ENCODE results near the gene CAPN5. TPM values are rescaled to one million over a fixed set of nuclear protein-coding genes. Genes with fewer than 3 reads are reported as not detected.
A peak's percentile ranks its signal among the peaks of the same experiment; 100 is the strongest.

Gene CAPN5
- total and polyA plus RNA-seq, 2 experiments from 2014 or later, result 10.2 to 32.2 TPM

GRCh38 chr11:77148963-77149715, 82.4 kb downstream of the CAPN5 start (continued):
- TF ChIP-seq STAT1 (IDR thresholded peaks at IDR 0.05; ENCODE audit: unreplicated experiment), result no peak
- no peak for TF ChIP-seq EZH2 (IDR thresholded peaks at IDR 0.05; ENCODE audit: low read depth, unreplicated experiment)
- TF ChIP-seq EZH2phosphoT487 (IDR thresholded peaks at IDR 0.05; ENCODE audit: unreplicated experiment), result no peak
- no peak for TF ChIP-seq ETS1 (IDR thresholded peaks at IDR 0.05)
- no peak for TF ChIP-seq CREB1 (CRISPR knock-in tag; IDR thresholded peaks at IDR 0.05; ENCODE audit: low read depth)
- no peak for TF ChIP-seq ZNF114 (CRISPR knock-in tag; IDR thresholded peaks at IDR 0.05)

- H3K4me3 Mint-ChIP-seq, result no peak overlapping the region
- ATAC-seq (0 out of 3 replicates have a peak, but pooled peaks have one; percentile 3), DNase-seq (ENCODE audit: low spot score) (no peak)
- Histone ChIP-seq H4K20me1 (replicated peaks; ENCODE audit: insufficient read depth) (no peaks in the 10 kb centered on the region), H3K4me1 (ENCODE audit: insufficient read depth) (peaks cover 12% of the 10 kb centered on the region), H3K36me3 (ENCODE audit: insufficient read depth) (no peaks in the 10 kb centered on the region), H3K79me2 (replicated peaks; ENCODE audit: insufficient read depth) (no peaks in the 10 kb centered on the region), H2AFZ (no peak overlapping the region), H3F3A (replicated peaks; ENCODE audit: low read depth) (no peaks in the 10 kb centered on the region), H3K27me3 (ENCODE audit: insufficient read depth) (no peaks in the 10 kb centered on the region), H3K9me2 (ENCODE audit: insufficient read depth) (no peaks in the 10 kb centered on the region), H3K4me2 (no peak overlapping the region), H3K4me3 (no peak overlapping the region), H3K27ac (ENCODE audit: low read depth) (no peak overlapping the region)
- no peaks in the 10 kb centered on the region for H3K36me3 Mint-ChIP-seq (ENCODE audit: low read depth)
- H3K27me3 Mint-ChIP-seq (ENCODE audit: insufficient read depth, low read depth, poor library complexity), result peaks cover 21% of the 10 kb centered on the region
- H3K27ac Mint-ChIP-seq, result no peak overlapping the region
- H3K4me1 Mint-ChIP-seq, result peaks cover 29% of the 10 kb centered on the region
- H3K9me3 Mint-ChIP-seq, result no peaks in the 10 kb centered on the region
- TF ChIP-seq NANOG (IDR thresholded peaks at IDR 0.05; ENCODE audit: borderline replicate concordance) (no peak), ZNF114 (CRISPR knock-in tag; IDR thresholded peaks at IDR 0.05) (no peak), EZH2 (IDR thresholded peaks at IDR 0.05; ENCODE audit: low read depth, unreplicated experiment) (no peak), CTCF (conservative IDR thresholded peaks at IDR 0.05; ENCODE audit: low read depth in 2 of 2) (no peak), JUNB (IDR thresholded peaks at IDR 0.05; ENCODE audit: unreplicated experiment) (no peak), ETS1 (IDR thresholded peaks at IDR 0.05) (no peak), ZNF462 (CRISPR knock-in tag; IDR thresholded peaks at IDR 0.05) (no peak), STAT1 (IDR thresholded peaks at IDR 0.05; ENCODE audit: unreplicated experiment) (no peak), CREB1 (CRISPR knock-in tag; IDR thresholded peaks at IDR 0.05; ENCODE audit: low read depth) (no peak), POLR2AphosphoS5 (IDR thresholded peaks at IDR 0.05; ENCODE audit: low read depth) (no peak)
These were observed 83.1 kb downstream of the CAPN5 start for GRCh38 chr11:77149716-77150392.

Data from GM23338 (cell line).